Fibroblast of skin of left quadriceps (primary cell): Measurements from ENCODE around the gene PHOX2B.
"Not testable (repeated sequence)": the region's sequence is repeated elsewhere in the genome, so short reads cannot be mapped to it uniquely, and the experiment has no call there.

Experiments used
- DNase-seq, 2 experiments: peaks; one replicate each; pipeline ENCODE4 v3.0.0-alpha.2; 2013; ENCODE audit warnings: low read depth in 2 of 2

PHOX2B gene

GRCh38 chr4:41712425-41712824 lies 36.1 kb downstream of the PHOX2B start:
- DNase-seq: no peak

- DNase-seq: not testable (repeated sequence)
Observed at GRCh38 chr4:41711654-41712053, 36.9 kb downstream of the PHOX2B start.

- DNase-seq: peak in 1 of 2 experiments; percentile 14
Observed at GRCh38 chr4:41709844-41710481, 38.6 kb downstream of the PHOX2B start.

GRCh38 chr4:41703785-41704184 lies 44.7 kb downstream of the PHOX2B start:
- no peak for DNase-seq

GRCh38 chr4:41702770-41703169 lies 45.8 kb downstream of the PHOX2B start:
- no peak for DNase-seq

GRCh38 chr4:41701983-41702382 lies 46.5 kb downstream of the PHOX2B start:
- no peak for DNase-seq

- no peak for DNase-seq
Observed at GRCh38 chr4:41696763-41697162, 51.8 kb downstream of the PHOX2B start.

- DNase-seq: no peak
Observed at GRCh38 chr4:41696131-41696530, 52.4 kb downstream of the PHOX2B start.
